HUDEP-2 (cell line): ENCODE data around the gene NCF4.

Experiments
- DNase-seq, 76 experiments: peaks; one replicate each; lab custom pipeline; 2025; ENCODE audit not compliant: unreplicated experiment in 76 of 76; lab: John Stamatoyannopoulos, UW

Gene NCF4

DNA sequence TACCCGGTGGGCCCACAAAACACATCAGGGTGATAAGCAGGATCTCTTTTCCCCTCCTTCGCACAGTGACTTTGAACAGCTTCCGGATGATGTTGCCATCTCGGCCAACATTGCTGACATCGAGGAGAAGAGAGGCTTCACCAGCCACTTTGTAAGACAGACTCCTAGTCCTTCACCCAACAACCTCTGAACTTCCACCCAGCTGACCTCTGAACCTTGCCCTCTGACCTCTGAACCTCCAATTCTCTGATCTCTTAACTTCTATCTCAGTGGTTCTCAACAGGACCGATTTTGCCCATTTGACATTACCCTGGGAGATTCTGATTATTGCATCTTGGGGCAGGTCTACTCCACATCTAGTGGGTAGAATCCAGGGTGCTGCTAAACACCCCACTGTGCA lies 3.2 kb downstream of the NCF4 start:
- no peak for DNase-seq

- DNase-seq = no peak
These were observed 3.8 kb downstream of the NCF4 start for GRCh38 chr22:36864454-36865215.

DNA sequence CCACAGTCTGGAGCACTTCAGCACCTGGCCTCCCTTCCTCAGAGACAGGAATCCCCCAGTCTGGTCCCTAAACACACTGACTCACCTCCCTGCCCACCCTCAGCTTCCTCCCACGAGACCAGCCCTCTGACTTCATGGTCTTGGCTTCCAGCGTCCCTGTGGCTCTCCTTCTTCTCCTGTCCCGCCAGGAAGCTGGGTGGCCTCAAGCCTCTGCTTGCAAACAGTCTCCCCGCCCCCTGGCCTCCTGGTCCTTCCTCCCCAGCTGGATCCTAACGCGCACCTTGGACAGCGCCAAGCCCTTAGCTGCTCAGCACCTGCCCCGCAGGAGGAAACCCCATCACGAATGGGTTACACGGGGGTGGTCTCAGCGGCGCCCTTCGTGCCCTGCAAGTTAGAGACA lies 4.5 kb downstream of the NCF4 start:
- no peak for DNase-seq

DNA sequence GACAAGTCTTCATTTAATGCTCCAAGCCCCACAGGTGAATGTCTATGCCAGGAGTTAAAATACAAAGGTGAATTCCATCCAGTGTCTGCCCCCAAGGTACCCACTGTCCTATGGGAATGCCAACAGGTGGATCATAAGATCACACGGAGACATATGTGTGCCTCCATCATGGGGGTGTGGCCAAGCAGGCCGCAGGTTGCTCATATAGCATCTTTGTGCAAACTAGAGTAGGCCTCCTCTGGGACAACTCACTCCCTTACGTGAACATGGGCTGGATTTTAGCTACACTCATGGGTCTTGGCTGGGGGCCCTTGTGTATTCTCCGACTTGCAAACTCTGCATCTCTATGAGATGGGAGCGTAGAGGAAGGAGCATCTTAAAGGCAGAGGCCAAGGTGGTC lies 6.9 kb downstream of the NCF4 start:
- no peak for DNase-seq

DNA sequence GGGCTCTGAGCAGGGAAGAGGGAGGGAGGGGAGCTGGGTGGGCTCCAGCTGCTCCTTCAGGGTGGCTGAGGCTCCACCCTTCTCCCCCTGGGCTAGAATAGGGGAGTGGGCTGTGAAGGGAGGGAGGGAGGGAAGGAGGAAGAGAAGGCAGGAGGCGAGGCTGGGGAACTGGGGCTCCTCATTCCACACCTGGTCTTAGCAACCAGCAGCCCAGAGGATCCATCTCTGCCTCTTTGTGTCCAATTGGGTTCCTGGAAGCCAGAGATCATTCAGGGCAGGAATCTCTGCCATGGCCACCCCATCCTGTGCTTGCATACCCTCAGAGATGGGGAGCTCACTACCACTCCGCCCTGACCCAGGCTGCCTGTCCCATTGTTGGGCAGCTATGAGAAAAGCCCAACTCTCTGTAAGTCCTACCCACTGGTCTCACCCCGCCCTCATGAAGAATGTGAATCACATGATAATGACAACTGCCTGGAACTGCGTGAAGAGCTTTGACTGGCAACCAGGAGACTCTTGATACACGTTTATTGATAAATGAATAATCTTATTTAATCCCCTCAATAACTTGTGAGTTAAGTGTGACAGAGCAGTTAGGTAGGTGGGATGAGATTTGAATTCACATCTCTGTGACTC lies 7.9 kb downstream of the NCF4 start:
- peak in 30 of 76 experiments; percentile 4 to 61 (median 20) for DNase-seq

- DNase-seq = no peak
These were observed 9.4 kb downstream of the NCF4 start for GRCh38 chr22:36870250-36870649.

DNA sequence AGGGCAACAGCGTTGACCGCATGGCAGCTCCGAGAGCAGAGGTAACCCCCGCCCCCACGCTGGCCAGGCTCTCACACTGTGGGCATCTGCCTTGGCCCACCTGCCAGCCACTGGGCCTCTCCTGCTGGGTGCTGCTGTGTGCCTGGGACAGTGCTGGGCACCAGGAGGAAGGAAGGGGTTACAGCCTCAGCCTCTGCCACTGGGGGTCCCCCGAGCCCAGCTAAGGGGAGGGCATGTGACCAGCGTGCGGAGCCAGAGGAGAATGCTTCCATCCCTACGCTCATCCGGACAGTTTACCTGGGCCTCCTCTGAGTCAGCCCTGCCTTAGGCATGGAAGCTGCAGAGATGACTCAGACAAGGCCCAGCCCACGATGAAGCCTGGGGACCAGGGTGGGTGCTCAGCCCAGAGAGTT lies 10.9 kb downstream of the NCF4 start:
- DNase-seq = no peak

GRCh38 chr22:36872084-36872483 lies 11.3 kb downstream of the NCF4 start:
- DNase-seq = no peak

- DNase-seq = no peak
These were observed 12.2 kb downstream of the NCF4 start for GRCh38 chr22:36872866-36873498.

DNA sequence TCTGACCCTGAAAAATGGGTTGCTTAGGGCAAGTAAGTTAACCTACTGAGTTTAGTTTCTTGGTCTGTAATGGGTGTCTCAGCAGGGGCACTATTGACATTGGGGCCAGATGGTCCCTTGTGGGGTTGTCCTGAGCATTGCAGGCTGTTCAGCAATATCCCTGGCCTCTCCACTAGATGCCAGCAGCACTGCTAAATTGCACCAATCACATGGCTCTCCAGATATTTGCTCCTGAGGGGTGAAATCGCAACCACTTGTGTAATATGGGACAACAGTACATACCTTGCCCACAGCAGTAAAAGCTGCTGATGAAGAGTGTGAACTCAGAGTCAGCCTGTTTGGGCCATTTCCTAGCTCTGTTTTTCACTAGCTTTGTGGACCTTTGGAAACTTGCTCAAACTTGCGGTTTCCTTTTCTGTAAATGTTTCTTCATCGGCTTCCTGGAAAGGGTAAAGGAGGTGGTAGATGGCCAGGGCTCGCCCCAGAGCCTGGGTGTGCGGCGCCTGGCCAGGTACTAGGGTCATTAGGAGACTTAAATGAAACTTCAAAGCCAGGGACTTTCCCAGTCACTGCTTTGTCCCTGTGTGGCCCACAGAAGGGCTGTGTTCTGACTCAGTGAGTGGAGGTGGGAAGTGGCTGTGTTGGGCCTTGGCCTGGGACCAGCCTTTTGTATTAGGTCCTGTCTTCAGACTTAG lies 13.0 kb downstream of the NCF4 start:
- peak in 69 of 76 experiments; percentile 8 to 82 (median 49) for DNase-seq

DNA sequence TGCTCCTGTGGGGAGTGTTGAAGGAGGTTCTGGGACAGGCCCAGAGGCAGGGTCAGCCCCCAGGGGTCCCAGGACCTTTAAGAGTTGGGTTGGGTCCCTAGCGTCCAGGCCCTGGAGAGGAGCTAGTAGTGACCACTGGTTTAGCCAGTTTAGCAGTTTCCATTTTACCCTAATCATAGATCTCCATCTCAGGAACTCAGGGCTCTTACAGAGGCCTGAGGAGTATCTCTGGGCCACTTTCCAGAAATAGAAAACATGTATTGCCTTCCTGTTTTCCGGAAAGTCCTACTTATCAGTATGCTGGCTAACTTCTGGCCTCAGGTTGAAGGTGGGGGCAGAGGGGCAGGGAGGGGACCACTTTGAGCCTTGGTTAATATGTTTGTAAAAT lies 13.5 kb downstream of the NCF4 start:
- no peak for DNase-seq

GRCh38 chr22:36874736-36875135 lies 13.9 kb downstream of the NCF4 start:
- no peak for DNase-seq

- no peak for DNase-seq
These were observed 14.9 kb downstream of the NCF4 start for GRCh38 chr22:36875741-36876140.

DNA sequence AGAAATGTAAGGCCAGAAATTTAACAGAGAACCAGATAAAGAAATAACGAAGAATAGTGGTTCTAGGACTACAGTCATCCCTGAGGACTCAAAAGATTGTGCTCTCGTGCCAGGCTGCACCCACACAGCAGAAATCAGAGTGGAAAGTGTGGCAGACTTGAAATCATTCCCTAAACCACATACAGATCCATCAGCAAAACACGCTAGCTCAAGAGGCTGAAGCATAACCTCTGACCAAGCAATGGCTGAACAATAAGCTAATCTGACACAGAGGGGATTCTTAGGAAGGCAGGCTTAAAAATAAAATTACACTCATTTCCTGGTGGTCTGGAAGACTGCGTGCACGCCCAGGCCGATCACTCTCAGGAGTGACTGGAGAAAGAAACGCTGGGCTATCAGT lies 19.0 kb downstream of the NCF4 start:
- no peak for DNase-seq

GRCh38 chr22:36881504-36882245 lies 20.9 kb downstream of the NCF4 start:
- DNase-seq = no peak

GRCh38 chr22:36884349-36885158 lies 23.7 kb downstream of the NCF4 start:
- DNase-seq = no peak

- DNase-seq = peak in 12 of 76 experiments; percentile 9 to 34 (median 13)
These were observed 24.7 kb downstream of the NCF4 start for GRCh38 chr22:36885474-36885873.

GRCh38 chr22:36886016-36886415 lies 25.2 kb downstream of the NCF4 start:
- DNase-seq = no peak

DNA sequence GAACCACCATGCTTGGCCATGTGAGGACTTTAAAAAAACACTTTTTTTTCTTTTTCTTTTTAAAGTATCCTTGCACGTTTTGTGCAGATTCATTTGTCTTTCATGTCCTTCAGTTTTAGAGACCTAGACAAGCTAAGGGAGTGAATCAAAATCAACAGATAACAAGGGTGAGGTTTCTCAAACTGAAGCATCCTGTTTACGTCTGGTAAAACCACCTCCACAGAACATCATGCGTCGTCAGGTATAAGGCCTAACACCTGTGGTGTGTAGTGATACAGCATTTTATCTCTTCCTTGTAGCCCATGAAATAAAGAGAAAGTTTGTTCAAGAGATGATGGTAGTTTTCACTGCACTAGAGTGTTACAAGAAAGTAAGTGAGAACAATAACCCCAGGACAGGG lies 26.4 kb downstream of the NCF4 start:
- no peak for DNase-seq

- DNase-seq = no peak
These were observed 30.8 kb downstream of the NCF4 start for GRCh38 chr22:36891646-36892045.
